Peyer's patch (tissue), 4 donors: ENCODE data around the gene AKAP6. TPM values are rescaled to one million over a fixed set of nuclear protein-coding genes. Genes with fewer than 3 reads are reported as not detected.

ENCODE experiments used
- DNase-seq, 3 donors: peaks; one replicate each; pipeline ENCODE4 v3.0.0-alpha.2; 2017 to 2019
- H3K27ac ChIP-seq, 4 donors: fragments of 200-600 bp; sonication (generic); one replicate each; pipeline ENCODE4 v1.5.1; 2016 to 2019
- H3K27me3 ChIP-seq, 2 donors: fragments of 200-600 bp; sonication (generic); one replicate each; pipeline ENCODE4 v1.5.1; 2019
- H3K36me3 ChIP-seq, 3 donors: fragments of 200-600 bp; sonication (generic); one replicate each; pipeline ENCODE4 v1.5.1; 2016 to 2019
- H3K4me1 ChIP-seq, 4 donors: fragments of 200-600 bp; sonication (generic); one replicate each; pipeline ENCODE4 v1.5.1; 2016 to 2019
- H3K4me3 ChIP-seq, 4 donors: fragments of 200-600 bp; sonication (generic); 1 replicate in 3 of 4; 2 replicates in 1 of 4; pipeline ENCODE4 v1.5.1; 2016 to 2019; ENCODE audit warnings: mild to moderate bottlenecking in 1 of 4
- H3K9me3 ChIP-seq, 4 donors: fragments of 200-600 bp; sonication (generic); one replicate each; pipeline ENCODE4 v1.5.1; 2016 to 2019; ENCODE audit warnings: mild to moderate bottlenecking in 1 of 4
- POLR2A ChIP-seq, 2 donors: fragments of 450-650 bp; IDR thresholded peaks; one replicate each; pipeline ENCODE4 v1.5.1; 2017; ENCODE audit warnings: antibody characterized with exemption in 2 of 2, mild to moderate bottlenecking in 2 of 2, moderate library complexity in 2 of 2
- total RNA-seq, 4 donors: library from RNA; depleted of rRNA; stranded (reverse); fragments of >200 nt; gene quantifications; one replicate each; pipeline ENCODE4 v1.1.0, GENCODE V29; 2016
- TF ChIP-seq, protein P1 (sequence below), 6 experiments: fragments of 450-650 bp in 4 of 6; fragments of 200-600 bp in 2 of 6; sonication (generic) in 1 of 6; IDR thresholded peaks; one replicate each; pipeline ENCODE4 v1.5.1; 2017 to 2019; ENCODE audit warnings: antibody characterized with exemption in 6 of 6, mild to moderate bottlenecking in 3 of 6, moderate library complexity in 1 of 6

Gene AKAP6
- total RNA-seq, 4 donors from 2014 or later = 7.6 to 21.5 (median 12.2) TPM

DNA sequence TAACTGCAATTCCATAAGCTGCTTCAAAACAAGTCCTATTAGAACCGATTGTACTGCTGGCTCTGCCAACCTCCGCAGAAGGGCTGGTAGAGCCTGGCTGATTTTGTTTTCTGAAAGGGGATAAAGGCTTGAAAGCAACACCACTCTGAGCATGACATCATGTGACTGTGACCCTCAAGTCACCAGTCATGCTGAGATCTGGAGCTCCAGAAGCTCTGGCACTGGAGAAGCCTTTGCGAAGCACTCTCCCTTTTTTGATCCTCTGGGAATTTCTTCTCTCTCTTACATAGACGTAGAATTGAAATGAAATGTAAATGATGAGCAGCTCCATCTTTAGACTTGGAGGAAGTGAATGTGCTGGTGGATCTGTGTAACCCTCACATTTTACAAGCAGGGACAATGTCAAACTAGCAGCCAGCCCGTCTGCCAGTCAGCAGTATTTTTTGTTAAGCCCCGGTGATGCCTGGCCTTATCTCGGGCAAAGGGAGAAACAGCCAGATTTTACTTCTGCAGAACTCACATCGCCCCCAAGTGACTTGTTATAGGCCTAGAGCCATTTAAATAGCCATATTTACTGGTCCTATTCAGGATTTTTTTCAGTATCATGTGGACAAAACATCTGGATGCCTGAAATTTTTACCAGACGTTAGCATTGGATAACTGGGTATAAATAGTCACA is 497.4 kb downstream of the AKAP6 start:
- no peak for DNase-seq
- Histone ChIP-seq H3K4me1 (no peaks in the 10 kb centered on the region), H3K9me3 (no peaks in the 10 kb centered on the region), H3K27ac (no peak overlapping the region), H3K36me3 (no peaks in the 10 kb centered on the region), H3K4me3 (no peak overlapping the region), H3K27me3 (no peaks in the 10 kb centered on the region)
- TF ChIP-seq POLR2A (IDR thresholded peaks at IDR 0.05) = no peak
- TF ChIP-seq, protein P1, sequence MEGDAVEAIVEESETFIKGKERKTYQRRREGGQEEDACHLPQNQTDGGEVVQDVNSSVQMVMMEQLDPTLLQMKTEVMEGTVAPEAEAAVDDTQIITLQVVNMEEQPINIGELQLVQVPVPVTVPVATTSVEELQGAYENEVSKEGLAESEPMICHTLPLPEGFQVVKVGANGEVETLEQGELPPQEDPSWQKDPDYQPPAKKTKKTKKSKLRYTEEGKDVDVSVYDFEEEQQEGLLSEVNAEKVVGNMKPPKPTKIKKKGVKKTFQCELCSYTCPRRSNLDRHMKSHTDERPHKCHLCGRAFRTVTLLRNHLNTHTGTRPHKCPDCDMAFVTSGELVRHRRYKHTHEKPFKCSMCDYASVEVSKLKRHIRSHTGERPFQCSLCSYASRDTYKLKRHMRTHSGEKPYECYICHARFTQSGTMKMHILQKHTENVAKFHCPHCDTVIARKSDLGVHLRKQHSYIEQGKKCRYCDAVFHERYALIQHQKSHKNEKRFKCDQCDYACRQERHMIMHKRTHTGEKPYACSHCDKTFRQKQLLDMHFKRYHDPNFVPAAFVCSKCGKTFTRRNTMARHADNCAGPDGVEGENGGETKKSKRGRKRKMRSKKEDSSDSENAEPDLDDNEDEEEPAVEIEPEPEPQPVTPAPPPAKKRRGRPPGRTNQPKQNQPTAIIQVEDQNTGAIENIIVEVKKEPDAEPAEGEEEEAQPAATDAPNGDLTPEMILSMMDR (IDR thresholded peaks at IDR 0.05) = no peak

DNA sequence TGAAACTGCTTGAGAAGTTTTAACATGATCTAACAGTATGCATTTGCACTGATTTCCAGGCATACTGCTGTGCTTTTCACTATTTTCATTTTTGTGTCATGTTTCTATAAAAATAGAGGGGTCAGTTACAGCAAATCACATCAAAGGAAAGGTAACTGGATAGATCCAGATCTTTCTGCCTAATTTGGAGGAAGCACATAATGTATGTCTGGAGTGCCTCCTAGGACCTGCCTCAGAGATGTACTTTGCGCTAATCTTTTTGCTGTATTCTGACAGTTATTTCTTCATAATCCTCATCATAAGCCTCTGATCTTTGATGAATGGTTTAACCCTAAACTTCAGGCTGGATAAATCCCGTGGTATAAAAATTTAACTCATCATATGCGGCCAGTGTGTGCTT is 498.4 kb downstream of the AKAP6 start:
- TF ChIP-seq, protein P1 (IDR thresholded peaks at IDR 0.05) = no peak
- TF ChIP-seq POLR2A (IDR thresholded peaks at IDR 0.05) = no peak
- H3K4me1 ChIP-seq = no peaks in the 10 kb centered on the region
- H3K9me3 ChIP-seq = no peaks in the 10 kb centered on the region
- H3K27ac ChIP-seq = no peak overlapping the region
- no peaks in the 10 kb centered on the region for H3K27me3 ChIP-seq
- no peaks in the 10 kb centered on the region for H3K36me3 ChIP-seq
- DNase-seq = no peak
- H3K4me3 ChIP-seq = no peak overlapping the region

DNA sequence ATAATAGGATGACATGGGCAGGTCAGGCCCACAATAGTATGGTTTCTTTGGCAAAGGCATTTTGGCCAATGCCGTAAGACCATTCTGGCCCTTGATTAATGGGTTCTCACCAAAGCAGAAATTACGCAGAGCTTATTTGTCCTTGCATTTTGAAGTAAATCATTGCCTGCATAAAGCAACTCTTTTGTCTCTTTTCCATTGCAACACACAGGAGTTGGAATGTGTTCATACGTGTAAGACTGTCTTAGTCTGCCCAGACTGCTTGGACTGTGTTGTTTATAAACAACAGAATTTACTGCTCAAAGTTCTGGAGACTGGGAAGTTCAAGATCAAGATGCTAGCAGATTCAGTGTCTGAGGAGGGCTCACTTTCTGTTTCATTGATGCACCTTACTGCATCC is 506.8 kb downstream of the AKAP6 start:
- Histone ChIP-seq H3K27ac (no peak overlapping the region), H3K36me3 (no peaks in the 10 kb centered on the region), H3K27me3 (no peaks in the 10 kb centered on the region), H3K9me3 (no peaks in the 10 kb centered on the region), H3K4me3 (no peak overlapping the region), H3K4me1 (no peaks in the 10 kb centered on the region)
- no peak for TF ChIP-seq POLR2A (IDR thresholded peaks at IDR 0.05)
- TF ChIP-seq, protein P1 (IDR thresholded peaks at IDR 0.05) = no peak
- DNase-seq = no peak

DNA sequence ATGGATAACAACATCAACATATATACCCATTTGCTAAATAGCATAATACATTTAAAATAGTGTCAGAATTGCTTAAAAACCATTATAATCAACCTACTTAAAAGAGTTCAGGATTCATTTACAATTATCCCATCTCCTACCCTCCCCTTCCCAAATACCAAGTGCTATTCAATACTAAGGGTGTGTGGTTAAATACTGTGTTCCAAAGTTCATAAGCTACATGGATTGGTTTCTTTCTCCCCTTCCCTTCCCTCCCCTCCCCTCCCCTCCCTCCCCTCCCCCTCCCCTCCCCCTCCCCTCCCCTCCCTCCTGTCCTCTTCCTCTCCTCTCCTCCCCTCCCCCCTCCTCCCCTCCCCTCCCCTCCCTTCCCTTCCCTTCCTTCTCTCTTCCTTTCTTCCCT is 512.6 kb downstream of the AKAP6 start:
- H3K27me3 ChIP-seq = no peaks in the 10 kb centered on the region
- no peaks in the 10 kb centered on the region for H3K4me1 ChIP-seq
- H3K9me3 ChIP-seq = no peaks in the 10 kb centered on the region
- H3K27ac ChIP-seq = no peak overlapping the region
- no peaks in the 10 kb centered on the region for H3K36me3 ChIP-seq
- no peak for TF ChIP-seq POLR2A (IDR thresholded peaks at IDR 0.05)
- TF ChIP-seq, protein P1 (IDR thresholded peaks at IDR 0.05) = no peak
- H3K4me3 ChIP-seq = no peak overlapping the region
- DNase-seq = no peak

DNA sequence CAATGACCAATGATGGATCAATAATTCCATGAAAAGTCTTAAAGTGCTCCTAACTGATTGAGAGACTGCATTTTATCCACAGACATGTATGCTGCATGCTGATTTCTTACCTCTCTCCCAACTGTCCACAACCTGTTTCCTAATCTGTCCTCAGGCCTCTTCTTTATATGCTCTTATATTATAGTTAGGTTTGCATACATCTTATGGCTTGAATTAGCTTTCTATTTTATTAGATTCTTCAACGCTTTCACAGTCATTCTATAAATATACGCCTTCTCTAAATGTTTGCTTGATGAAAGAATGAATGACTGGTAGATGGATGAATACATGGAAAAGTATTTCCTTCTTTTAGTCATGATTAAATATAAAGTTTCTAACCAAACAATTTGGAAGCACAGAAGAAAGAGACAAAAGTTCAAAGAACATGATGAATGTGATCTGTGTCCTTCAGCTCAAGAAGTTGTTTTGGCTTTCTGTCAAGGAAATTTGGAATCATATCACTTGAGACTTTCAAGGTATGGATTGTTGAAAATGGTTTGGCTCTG is 517.8 kb downstream of the AKAP6 start:
- no peak for TF ChIP-seq POLR2A (IDR thresholded peaks at IDR 0.05)
- TF ChIP-seq, protein P1 (IDR thresholded peaks at IDR 0.05) = no peak
- H3K36me3 ChIP-seq = no peaks in the 10 kb centered on the region

More for the DNA sequence above, 517.8 kb downstream of the AKAP6 start:
- no peaks in the 10 kb centered on the region for H3K9me3 ChIP-seq
- DNase-seq = no peak
- H3K4me3 ChIP-seq = no peak overlapping the region
- no peaks in the 10 kb centered on the region for H3K27me3 ChIP-seq
- no peaks in the 10 kb centered on the region for H3K4me1 ChIP-seq
- H3K27ac ChIP-seq = no peak overlapping the region
